Measurements from ENCODE around the gene SPINT3.
"Not testable (repeated sequence)": the region's sequence is repeated elsewhere in the genome, so short reads cannot be mapped to it uniquely, and the experiment has no call there.

DNA sequence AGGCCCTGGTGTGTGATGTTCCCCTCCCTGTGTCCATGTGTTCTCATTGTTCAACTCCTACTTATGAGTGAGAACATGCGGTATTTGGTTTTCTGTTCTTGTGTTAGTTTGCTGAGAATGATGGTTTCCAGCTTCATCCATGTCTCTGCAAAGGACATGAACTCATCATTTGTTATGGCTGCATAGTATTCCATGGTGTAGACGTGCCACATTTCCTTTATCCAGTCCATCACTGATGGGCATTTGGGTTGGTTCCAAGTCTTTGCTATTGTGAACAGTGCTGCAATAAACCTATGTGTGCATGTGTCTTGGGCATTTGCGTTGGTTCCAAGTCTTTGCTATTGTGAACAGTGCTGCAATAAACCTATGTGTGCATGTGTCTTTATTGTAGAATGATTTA lies 43.1 kb downstream of the SPINT3 start:
- TF ChIP-seq, protein P1, sequence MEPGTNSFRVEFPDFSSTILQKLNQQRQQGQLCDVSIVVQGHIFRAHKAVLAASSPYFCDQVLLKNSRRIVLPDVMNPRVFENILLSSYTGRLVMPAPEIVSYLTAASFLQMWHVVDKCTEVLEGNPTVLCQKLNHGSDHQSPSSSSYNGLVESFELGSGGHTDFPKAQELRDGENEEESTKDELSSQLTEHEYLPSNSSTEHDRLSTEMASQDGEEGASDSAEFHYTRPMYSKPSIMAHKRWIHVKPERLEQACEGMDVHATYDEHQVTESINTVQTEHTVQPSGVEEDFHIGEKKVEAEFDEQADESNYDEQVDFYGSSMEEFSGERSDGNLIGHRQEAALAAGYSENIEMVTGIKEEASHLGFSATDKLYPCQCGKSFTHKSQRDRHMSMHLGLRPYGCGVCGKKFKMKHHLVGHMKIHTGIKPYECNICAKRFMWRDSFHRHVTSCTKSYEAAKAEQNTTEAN (CRISPR knock-in tag; IDR thresholded peaks at IDR 0.05) = not testable (repeated sequence)
- not testable (repeated sequence) for TF ChIP-seq CREB1 (CRISPR knock-in tag; IDR thresholded peaks at IDR 0.05); ETV6 (CRISPR knock-in tag; IDR thresholded peaks at IDR 0.05); CREM (CRISPR knock-in tag; IDR thresholded peaks at IDR 0.05); NFYB (CRISPR knock-in tag; conservative IDR thresholded peaks at IDR 0.05; ENCODE audit: low read depth); TEAD4 (CRISPR knock-in tag; IDR thresholded peaks at IDR 0.05); TCF7 (CRISPR knock-in tag; IDR thresholded peaks at IDR 0.05; ENCODE audit: low read depth); ZNF138 (CRISPR knock-in tag; conservative IDR thresholded peaks at IDR 0.05); RORB (CRISPR knock-in tag; IDR thresholded peaks at IDR 0.05); NR3C1 (CRISPR knock-in tag; conservative IDR thresholded peaks at IDR 0.05; ENCODE audit: low read depth); GABPB1 (CRISPR knock-in tag; IDR thresholded peaks at IDR 0.05); KAT7 (CRISPR knock-in tag; IDR thresholded peaks at IDR 0.05; ENCODE audit: borderline replicate concordance)
- TF ChIP-seq, protein P2, sequence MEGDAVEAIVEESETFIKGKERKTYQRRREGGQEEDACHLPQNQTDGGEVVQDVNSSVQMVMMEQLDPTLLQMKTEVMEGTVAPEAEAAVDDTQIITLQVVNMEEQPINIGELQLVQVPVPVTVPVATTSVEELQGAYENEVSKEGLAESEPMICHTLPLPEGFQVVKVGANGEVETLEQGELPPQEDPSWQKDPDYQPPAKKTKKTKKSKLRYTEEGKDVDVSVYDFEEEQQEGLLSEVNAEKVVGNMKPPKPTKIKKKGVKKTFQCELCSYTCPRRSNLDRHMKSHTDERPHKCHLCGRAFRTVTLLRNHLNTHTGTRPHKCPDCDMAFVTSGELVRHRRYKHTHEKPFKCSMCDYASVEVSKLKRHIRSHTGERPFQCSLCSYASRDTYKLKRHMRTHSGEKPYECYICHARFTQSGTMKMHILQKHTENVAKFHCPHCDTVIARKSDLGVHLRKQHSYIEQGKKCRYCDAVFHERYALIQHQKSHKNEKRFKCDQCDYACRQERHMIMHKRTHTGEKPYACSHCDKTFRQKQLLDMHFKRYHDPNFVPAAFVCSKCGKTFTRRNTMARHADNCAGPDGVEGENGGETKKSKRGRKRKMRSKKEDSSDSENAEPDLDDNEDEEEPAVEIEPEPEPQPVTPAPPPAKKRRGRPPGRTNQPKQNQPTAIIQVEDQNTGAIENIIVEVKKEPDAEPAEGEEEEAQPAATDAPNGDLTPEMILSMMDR (IDR thresholded peaks at IDR 0.05) = not testable (repeated sequence)
- TF ChIP-seq, protein P3, sequence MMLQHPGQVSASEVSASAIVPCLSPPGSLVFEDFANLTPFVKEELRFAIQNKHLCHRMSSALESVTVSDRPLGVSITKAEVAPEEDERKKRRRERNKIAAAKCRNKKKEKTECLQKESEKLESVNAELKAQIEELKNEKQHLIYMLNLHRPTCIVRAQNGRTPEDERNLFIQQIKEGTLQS (CRISPR knock-in tag; conservative IDR thresholded peaks at IDR 0.05) = not testable (repeated sequence)

All from WTC11 (cell line).